ENCODE measurements around the gene PAPLN. TPM values are rescaled to one million over a fixed set of nuclear protein-coding genes. Genes with fewer than 3 reads are reported as not detected.

Gene PAPLN
- total and polyA plus RNA-seq, 9 of the 15 experiments (the other 6 are each of a cell fraction or from before 2014, with no cell fraction given): 0.43 to 3.5 (median 1.7) TPM

DNA sequence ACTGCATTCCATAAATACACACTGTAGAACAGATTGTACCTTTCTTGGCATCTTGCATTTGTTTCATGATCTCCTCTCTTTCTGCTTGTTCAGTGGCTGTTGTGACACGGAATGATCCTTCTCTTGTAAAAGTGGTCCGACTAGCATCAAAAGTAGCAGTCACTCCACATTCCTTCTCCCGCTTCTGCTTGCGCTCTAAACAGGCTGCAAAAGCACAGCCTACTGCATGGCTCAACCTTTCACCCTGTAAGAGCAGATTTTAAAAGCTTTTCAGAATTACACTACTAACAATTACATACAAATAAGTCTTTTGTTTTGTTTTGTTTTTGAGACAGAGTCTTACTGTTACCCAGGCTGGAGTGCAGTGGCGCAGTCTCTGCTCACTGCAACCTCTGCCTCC is 49.8 kb downstream of the PAPLN start:
- Histone ChIP-seq H3K4me1 (replicated peaks in 1 of 2; ENCODE audit: control insufficient read depth in 2 of 2, insufficient read depth in 2 of 2, low read length in 2 of 2) (no peaks in the 10 kb centered on the region), H3K9me3 (replicated peaks; ENCODE audit: control insufficient read depth, insufficient read depth, low read depth, low read length) (no peaks in the 10 kb centered on the region), H3K27ac (ENCODE audit: extremely low read depth, low read depth, low read length) (no peak overlapping the region), H4K20me1 (replicated peaks; ENCODE audit: control insufficient read depth, insufficient read depth, low read length) (no peaks in the 10 kb centered on the region), H3K9me1 (ENCODE audit: control insufficient read depth, insufficient read depth, low read length) (no peaks in the 10 kb centered on the region), H3K27me3 (ENCODE audit: control insufficient read depth in 2 of 2, insufficient read depth in 2 of 2, low read length in 2 of 2) (no peaks in the 10 kb centered on the region), H3K4me2 (ENCODE audit: insufficient read depth, low read length) (no peak overlapping the region), H3K36me3 (ENCODE audit: control insufficient read depth, insufficient read depth, low read length) (peaks cover 42% of the 10 kb centered on the region; the same call in 2 of the 3 replicates), H3K9ac (ENCODE audit: insufficient read depth in 1 of 2, low read depth in 2 of 2, low read length in 2 of 2) (no peak overlapping the region), H2AFZ (ENCODE audit: low read depth, low read length) (no peak overlapping the region), H3K4me3 (no peak overlapping the region), H3K79me2 (ENCODE audit: control insufficient read depth, insufficient read depth, low read length) (no peaks in the 10 kb centered on the region)
- ATAC-seq (no peak), FAIRE-seq (no peak), DNase-seq (ENCODE audit: extremely low read depth in 1 of 4, low spot score in 3 of 4) (no peak)
- WGBS (ENCODE audit: insufficient coverage, low coverage, missing lambda C conversion rate): 98% methylated on average over 4 of the region's 5 CpGs
- in situ Hi-C loops (cut with MboI) (no loop called here), intact Hi-C loops (cut with micrococcal nuclease) (no loop called here)
- TF ChIP-seq ZNF436 (CRISPR knock-in tag; IDR thresholded peaks at IDR 0.05) (no peak), CCNT2 (IDR thresholded peaks at IDR 0.05; ENCODE audit: borderline replicate concordance, extremely low read depth, insufficient read length, low read depth, low read length) (no peak), THAP7 (CRISPR knock-in tag; IDR thresholded peaks at IDR 0.05) (no peak), TRIM28 (IDR thresholded peaks at IDR 0.05) (no peak), U2AF2 (optimal IDR thresholded peaks at IDR 0.05; ENCODE audit: low read depth, low read length) (no peak), YBX1 (IDR thresholded peaks at IDR 0.05) (no peak), MGA (IDR thresholded peaks at IDR 0.05) (no peak), ATF3 (IDR thresholded peaks at IDR 0.05) (no peak), ATF3 (CRISPR knock-in tag; conservative IDR thresholded peaks at IDR 0.05) (no peak), SOX6 (IDR thresholded peaks at IDR 0.05) (no peak), C11orf30 (IDR thresholded peaks at IDR 0.05; ENCODE audit: low read depth) (no peak)
- POLR2A ChIA-PET: no interaction called here
- CTCF ChIA-PET (ENCODE audit: low intra/inter-chr PET ratio): no interaction called here
- no TSS peak for BruUV-seq (replicated peaks)
